LNCaP clone FGC (cell line): ENCODE data around the gene BAG2.

ENCODE experiments used
- DNase-seq: peaks from one replicate; pipeline ENCODE4 v3.0.0-alpha.2; 2011; ENCODE audit warnings: low read depth
- H3K4me3 ChIP-seq: 2 replicates; pipeline ENCODE4 v1.5.1; 2011; ENCODE audit warnings: mild to moderate bottlenecking, low read depth, low read length, control low read depth
- CTCF ChIP-seq: IDR thresholded peaks from 2 replicates; pipeline ENCODE4 v1.5.1; 2012; ENCODE audit warnings: mild to moderate bottlenecking; ENCODE audit not compliant: control insufficient read depth, insufficient read depth; ENCODE audit errors: extremely low read depth

BAG2 gene

DNA sequence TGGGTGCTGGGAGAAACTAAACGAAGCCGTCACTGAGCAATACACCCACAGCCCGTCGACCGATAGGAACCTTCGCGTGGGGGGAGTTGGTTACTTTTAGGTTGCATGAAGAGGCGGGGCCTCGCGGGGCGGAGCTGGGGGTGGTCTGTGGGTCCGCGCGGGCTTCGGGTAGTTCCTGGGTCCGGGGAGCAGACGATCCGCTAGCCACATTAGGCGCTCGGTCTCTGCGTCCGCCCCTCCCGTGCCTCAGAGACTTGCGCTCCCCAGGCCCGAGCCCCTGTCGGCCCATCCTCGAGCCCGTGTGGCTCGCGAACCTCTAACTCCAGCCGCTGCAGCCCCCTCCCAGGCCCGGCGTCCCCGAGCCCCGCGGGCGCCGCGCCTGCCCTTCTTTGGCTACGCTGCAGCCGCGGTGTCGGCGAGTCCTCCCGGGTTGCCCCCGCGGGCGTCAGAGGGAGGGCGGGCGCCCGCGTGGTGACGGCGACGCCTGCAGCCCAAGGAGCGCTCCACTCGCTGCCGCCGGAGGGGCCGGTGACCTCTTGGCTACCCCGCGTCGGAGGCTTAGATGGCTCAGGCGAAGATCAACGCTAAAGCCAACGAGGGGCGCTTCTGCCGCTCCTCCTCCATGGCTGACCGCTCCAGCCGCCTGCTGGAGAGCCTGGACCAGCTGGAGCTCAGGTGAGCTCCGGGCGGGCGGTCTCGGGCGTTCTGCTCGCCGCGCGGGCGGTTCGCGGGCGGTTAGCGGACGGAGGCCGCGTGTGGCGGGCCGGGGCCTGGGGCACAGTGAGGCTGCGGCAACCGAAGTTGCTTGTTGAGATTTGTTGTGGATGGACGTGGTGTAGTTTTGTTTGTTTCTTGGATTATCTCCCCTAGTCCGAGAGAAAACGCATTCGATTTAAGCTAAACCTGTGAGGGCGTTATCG lies at the start of gene BAG2:
BAG2 (plus strand) TSS at position 191 of the 920 bp plus-strand sequence; CDS start at position 563, 372 bp downstream.
- DNase-seq, result no peak

DNA sequence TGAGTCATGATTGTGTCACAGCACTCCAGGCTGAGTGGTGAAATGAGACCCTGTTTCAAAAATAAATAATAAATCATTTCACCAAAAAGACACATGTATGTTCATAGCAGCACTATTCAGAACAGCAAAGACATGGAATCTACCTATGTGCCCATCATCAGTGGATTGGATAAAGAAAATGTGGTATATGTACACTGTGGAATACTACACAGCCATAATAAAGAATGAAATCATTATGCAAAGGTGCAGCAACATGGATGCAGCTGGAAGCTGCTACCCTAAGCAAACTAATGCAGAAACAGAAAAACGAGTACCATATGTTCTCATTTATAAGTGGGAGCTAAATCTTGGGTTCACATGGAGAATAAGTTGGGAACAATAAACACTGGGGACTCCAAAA lies 49.0 kb upstream of the BAG2 start:
- TF ChIP-seq CTCF, result no peak

More for the DNA sequence above, at the start of gene BAG2:
- 0 out of 2 replicates have a peak, but pooled peaks have one; percentile 6 for TF ChIP-seq CTCF
- peak within 1 kb of the TSS; percentile 61 for H3K4me3 ChIP-seq

GRCh38 chr6:57127763-57128162 lies 44.4 kb upstream of the BAG2 start:
- TF ChIP-seq CTCF, result no peak
- DNase-seq, result peak; percentile 96

More for the DNA sequence above, 49.0 kb upstream of the BAG2 start:
- no peak overlapping the region for H3K4me3 ChIP-seq
- no peak for DNase-seq

GRCh38 chr6:57130661-57131177 lies 41.4 kb upstream of the BAG2 start:
- TF ChIP-seq CTCF, result no peak
- no peak overlapping the region for H3K4me3 ChIP-seq
- DNase-seq, result no peak

More at GRCh38 chr6:57127763-57128162, 44.4 kb upstream of the BAG2 start:
- H3K4me3 ChIP-seq, result no peak overlapping the region

- DNase-seq, result no peak
- no peak overlapping the region for H3K4me3 ChIP-seq
- TF ChIP-seq CTCF, result no peak
Measured at GRCh38 chr6:57134954-57135353, 37.2 kb upstream of the BAG2 start.

DNA sequence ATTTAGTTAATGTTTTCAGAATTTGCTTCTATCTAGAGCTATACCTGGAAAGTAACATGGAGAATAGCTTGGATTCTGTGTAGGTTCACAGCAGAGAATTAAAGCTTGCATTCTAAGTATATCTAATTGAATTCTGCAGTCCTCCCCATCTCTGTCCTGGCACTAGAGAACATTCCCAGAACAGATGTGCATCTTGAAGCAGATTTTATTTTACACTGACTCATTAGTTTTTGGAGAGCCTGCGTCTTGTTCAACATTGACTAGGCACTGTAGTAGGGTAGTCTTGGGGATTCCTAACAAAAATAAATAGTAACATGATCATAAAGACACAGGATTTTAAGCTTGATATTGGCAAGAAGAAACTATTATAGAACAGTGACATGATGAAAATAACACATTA lies 36.2 kb upstream of the BAG2 start:
- H3K4me3 ChIP-seq, result no peak overlapping the region
- TF ChIP-seq CTCF, result no peak
- no peak for DNase-seq
